Gastroesophageal sphincter (tissue), 4 donors: ENCODE measurements around the gene RBM4B. TPM values are rescaled to one million over a fixed set of nuclear protein-coding genes. Genes with fewer than 3 reads are reported as not detected.

Source experiments
- ATAC-seq: fragments of 150-250 bp; one replicate; pipeline ENCODE4 v1.9.1; 2016; ENCODE audit warnings: mild to moderate bottlenecking, moderate library complexity
- H3K27ac ChIP-seq, 4 donors: fragments of 200-600 bp; sonication (generic) in 3 of 4; 1 replicate in 3 of 4; 2 replicates in 1 of 4; pipeline ENCODE4 v1.5.1; 2016 to 2019
- H3K27me3 ChIP-seq: fragments of 200-600 bp; sonication (generic); one replicate; pipeline ENCODE4 v1.5.1; 2019
- H3K36me3 ChIP-seq, 2 donors: fragments of 200-600 bp; sonication (generic); one replicate each; pipeline ENCODE4 v1.5.1; 2019; ENCODE audit warnings: control low read depth in 1 of 2
- H3K4me1 ChIP-seq, 3 donors: fragments of 200-600 bp; sonication (generic); 1 replicate in 2 of 3; 2 replicates in 1 of 3; pipeline ENCODE4 v1.5.1; 2016 to 2019; ENCODE audit warnings: control low read depth in 2 of 3
- H3K4me3 ChIP-seq, 2 donors: fragments of 200-600 bp; sonication (generic); one replicate each; pipeline ENCODE4 v1.5.1; 2019; ENCODE audit warnings: mild to moderate bottlenecking in 1 of 2, moderate library complexity in 1 of 2
- H3K9me3 ChIP-seq, 3 donors: fragments of 200-600 bp; sonication (generic); one replicate each; pipeline ENCODE4 v1.5.1; 2017 to 2019; ENCODE audit warnings: control low read depth in 2 of 3
- EP300 ChIP-seq: sonication (generic); formaldehyde crosslinking; IDR thresholded peaks from one replicate; pipeline ENCODE4 v1.6.1; 2017; ENCODE audit warnings: antibody characterized with exemption, mild to moderate bottlenecking
- POLR2A ChIP-seq, 2 donors: fragments of 450-650 bp; IDR thresholded peaks; one replicate each; pipeline ENCODE4 v1.6.1; 2017; ENCODE audit warnings: antibody characterized with exemption in 2 of 2, mild to moderate bottlenecking in 2 of 2, moderate library complexity in 1 of 2
- POLR2AphosphoS5 ChIP-seq: sonication (generic); formaldehyde crosslinking; IDR thresholded peaks from one replicate; pipeline ENCODE4 v1.6.1; 2017; ENCODE audit warnings: antibody characterized with exemption
- WGBS, 2 donors: methylation state at CpG; one replicate each; pipeline ENCODE4 v1.1.5; 2018; ENCODE audit warnings: low coverage in 1 of 2; 5-methylcytosine and 5-hydroxymethylcytosine counted together
- total RNA-seq, 4 donors: library from RNA; depleted of rRNA; stranded (reverse); fragments of >200 nt; gene quantifications; one replicate each; pipeline ENCODE4 v1.1.0, GENCODE V29; 2016
- TF ChIP-seq, protein P1 (sequence below), 4 experiments: fragments of 200-600 bp in 2 of 4; fragments of 450-650 bp in 2 of 4; sonication (generic) in 1 of 4; IDR thresholded peaks; one replicate each; pipeline ENCODE4 v1.5.1; 2017 to 2019; ENCODE audit warnings: antibody characterized with exemption in 4 of 4, mild to moderate bottlenecking in 2 of 4, moderate library complexity in 2 of 4

Gene RBM4B
- total RNA-seq, 4 donors from 2014 or later, result 10.7 to 28.2 (median 12.3) TPM

DNA sequence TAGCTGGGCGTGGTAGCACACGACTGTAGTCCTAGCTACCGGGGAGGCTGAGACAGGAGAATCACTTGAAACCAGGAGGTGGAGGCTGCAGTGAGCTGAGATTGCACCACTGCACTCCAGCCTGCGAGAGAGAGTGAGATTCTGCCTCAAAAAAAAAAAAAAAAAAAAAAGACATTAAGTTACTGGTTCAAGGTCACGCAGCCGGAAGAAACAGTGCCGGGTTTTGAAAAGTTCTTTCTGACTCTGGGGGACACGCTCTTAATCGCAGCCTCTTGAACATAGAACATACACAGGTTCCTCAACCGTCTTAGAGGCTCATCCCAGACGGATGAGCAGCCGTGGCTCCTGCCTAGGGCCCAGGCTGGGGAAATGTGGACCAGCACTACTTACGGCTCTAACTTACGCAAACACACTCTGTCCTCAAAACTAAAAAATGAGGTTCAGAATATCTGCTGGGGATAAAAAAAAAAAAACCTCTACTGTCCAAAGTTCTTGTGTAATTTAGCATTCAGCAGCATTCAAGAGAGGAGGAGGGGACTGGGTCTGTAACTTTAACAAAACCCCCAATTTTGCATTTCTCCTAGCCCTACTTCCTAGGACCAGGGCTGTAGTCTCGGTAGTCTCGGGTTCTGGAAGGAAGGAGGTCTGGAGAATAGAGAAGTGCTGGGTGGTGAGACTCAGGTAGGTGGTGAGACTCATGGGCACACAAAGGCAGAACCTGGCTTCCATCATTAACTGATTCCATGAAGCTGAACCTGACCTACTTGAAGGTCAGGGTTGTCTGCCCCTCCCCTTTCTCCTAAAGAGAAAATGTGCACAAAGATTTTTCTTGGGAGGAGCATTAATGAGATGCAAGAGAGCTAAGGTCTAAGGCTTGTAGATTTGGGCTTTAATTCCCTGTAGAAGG, 45.3 kb upstream of the RBM4B start:
- H3K9me3 ChIP-seq, result no peaks in the 10 kb centered on the region
- ATAC-seq, result no peak
- TF ChIP-seq, protein P1, sequence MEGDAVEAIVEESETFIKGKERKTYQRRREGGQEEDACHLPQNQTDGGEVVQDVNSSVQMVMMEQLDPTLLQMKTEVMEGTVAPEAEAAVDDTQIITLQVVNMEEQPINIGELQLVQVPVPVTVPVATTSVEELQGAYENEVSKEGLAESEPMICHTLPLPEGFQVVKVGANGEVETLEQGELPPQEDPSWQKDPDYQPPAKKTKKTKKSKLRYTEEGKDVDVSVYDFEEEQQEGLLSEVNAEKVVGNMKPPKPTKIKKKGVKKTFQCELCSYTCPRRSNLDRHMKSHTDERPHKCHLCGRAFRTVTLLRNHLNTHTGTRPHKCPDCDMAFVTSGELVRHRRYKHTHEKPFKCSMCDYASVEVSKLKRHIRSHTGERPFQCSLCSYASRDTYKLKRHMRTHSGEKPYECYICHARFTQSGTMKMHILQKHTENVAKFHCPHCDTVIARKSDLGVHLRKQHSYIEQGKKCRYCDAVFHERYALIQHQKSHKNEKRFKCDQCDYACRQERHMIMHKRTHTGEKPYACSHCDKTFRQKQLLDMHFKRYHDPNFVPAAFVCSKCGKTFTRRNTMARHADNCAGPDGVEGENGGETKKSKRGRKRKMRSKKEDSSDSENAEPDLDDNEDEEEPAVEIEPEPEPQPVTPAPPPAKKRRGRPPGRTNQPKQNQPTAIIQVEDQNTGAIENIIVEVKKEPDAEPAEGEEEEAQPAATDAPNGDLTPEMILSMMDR (IDR thresholded peaks at IDR 0.05), result no peak
- TF ChIP-seq POLR2AphosphoS5 (no peak), POLR2A (IDR thresholded peaks at IDR 0.05) (no peak), EP300 (no peak)

DNA sequence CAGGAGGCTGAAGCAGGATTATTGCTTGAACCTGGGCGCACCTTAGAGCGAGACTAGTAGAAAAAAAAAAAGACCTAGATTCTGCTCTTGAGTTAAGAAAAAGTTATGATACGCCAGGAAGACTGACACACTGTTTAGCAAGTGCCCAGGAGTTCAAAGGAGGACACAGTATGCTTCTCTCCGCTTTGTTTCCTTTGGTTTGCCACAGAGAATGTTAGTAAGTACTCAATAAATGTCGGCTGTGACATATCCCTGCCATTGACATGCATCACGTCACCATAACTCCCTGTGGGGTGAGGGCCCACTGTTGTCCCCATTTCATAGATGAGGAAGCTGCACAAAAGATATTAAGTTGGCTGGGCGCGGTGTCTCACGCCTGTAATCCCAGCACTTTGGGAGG, 44.3 kb upstream of the RBM4B start:
- H3K9me3 ChIP-seq, result no peaks in the 10 kb centered on the region
- peaks cover 31% of the 10 kb centered on the region for H3K27me3 ChIP-seq
- H3K27ac ChIP-seq, result no peak overlapping the region
- ATAC-seq, result no peak
- H3K4me1 ChIP-seq, result peaks cover 0 to 2% (median 0%) of the 10 kb centered on the region in 3 donors
- H3K4me3 ChIP-seq, result no peak overlapping the region
- H3K36me3 ChIP-seq, result no peaks in the 10 kb centered on the region
- WGBS, 2 donors, result 91 to 95% methylated on average over 3 to 8 of the region's 9 CpGs
- TF ChIP-seq, protein P1 (IDR thresholded peaks at IDR 0.05), result no peak
- no peak for TF ChIP-seq POLR2A (IDR thresholded peaks at IDR 0.05)
- TF ChIP-seq POLR2AphosphoS5, result no peak
- no peak for TF ChIP-seq EP300

More for the DNA sequence above, 45.3 kb upstream of the RBM4B start:
- 80 to 95% methylated on average over 1 to 15 of the region's 16 CpGs for WGBS, 2 donors
- peaks cover 0 to 12% (median 3%) of the 10 kb centered on the region in 3 donors for H3K4me1 ChIP-seq
- H3K27ac ChIP-seq, result no peak overlapping the region
- H3K27me3 ChIP-seq, result peaks cover 38% of the 10 kb centered on the region
- no peak overlapping the region for H3K4me3 ChIP-seq
- H3K36me3 ChIP-seq, result no peaks in the 10 kb centered on the region

DNA sequence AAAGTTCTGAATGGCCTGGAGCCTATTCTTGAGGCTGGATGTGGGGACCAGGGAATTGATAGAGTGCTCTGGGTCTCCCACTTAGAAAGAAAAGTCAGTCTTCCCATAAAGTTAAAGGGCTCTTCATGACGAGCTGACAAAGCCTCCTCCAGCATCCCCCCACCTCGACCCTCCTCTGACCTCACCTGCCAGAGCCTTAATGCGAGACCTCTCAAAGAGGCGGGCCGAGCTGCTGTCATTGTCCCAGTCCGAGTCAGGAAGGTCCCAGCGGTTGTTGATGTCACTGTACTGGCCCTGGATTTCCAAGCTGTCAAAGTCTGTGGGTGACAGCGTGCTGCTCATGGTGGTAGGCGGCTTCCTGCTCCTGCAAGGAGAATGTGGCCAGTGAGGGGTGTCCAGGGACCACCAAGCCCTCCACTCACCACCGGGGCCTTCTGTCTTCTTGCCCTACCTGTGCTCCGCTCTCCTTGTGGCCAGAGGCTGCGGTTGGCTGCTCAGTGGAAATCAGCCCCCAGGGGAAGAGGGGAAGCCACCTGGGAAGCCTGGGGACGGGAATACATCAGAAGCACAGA, 43.3 kb upstream of the RBM4B start:
- no peak overlapping the region for H3K4me3 ChIP-seq
- ATAC-seq, result no peak
- H3K4me1 ChIP-seq, result no peaks in the 10 kb centered on the region
- TF ChIP-seq, protein P1 (IDR thresholded peaks at IDR 0.05), result no peak
- no peak for TF ChIP-seq POLR2AphosphoS5
- no peak for TF ChIP-seq POLR2A (IDR thresholded peaks at IDR 0.05)
- no peak for TF ChIP-seq EP300
- H3K36me3 ChIP-seq, result no peaks in the 10 kb centered on the region
- peaks cover 28% of the 10 kb centered on the region for H3K27me3 ChIP-seq
- WGBS, 2 donors, result 82% methylated on average over 5 of the region's 13 CpGs; no CpG with 5 or more reads in 1 of the 2 donors
- no peaks in the 10 kb centered on the region for H3K9me3 ChIP-seq
- H3K27ac ChIP-seq, result no peak overlapping the region

DNA sequence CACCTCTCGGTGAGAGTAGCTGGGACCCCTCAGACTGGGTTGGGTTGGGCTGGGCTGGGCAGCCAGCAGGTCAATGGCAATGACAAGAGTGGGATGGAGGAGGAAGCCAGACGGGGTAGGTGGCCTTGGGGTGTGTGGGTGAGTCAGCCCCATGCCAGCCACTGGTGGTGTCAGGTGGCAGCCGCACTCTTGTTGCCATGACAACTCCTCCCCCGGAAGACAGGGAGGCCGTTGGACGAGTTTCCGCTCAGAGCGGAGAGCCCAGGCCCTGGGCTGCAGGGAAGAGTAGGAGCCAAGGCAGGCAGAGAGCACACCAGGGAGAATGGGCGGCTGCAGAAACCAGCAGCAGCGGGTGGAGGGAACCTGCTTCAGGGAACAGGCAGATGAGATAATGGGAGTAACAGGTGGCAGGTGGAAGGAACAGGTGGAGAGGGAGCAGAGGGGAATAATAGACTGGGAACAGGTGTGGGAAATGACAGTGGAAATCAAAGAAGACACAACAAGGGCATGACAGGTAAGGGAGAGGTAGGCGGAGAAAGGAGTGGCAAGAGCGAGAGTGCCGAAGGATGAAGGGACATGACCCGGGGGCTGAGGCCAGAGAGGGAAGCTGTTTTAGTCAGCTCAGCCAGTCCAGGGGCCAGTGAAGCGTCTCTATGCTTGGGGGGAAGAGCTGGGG, 42.7 kb upstream of the RBM4B start:
- no peak overlapping the region for H3K4me3 ChIP-seq
- TF ChIP-seq POLR2A (IDR thresholded peaks at IDR 0.05), result no peak
- TF ChIP-seq POLR2AphosphoS5, result no peak
- TF ChIP-seq, protein P1 (IDR thresholded peaks at IDR 0.05), result no peak
- no peak for TF ChIP-seq EP300
- 71 to 73% methylated on average over 4 to 11 of the region's 15 CpGs for WGBS, 2 donors
- ATAC-seq, result no peak
- no peak overlapping the region for H3K27ac ChIP-seq
- no peaks in the 10 kb centered on the region for H3K36me3 ChIP-seq
- peaks cover 22% of the 10 kb centered on the region for H3K27me3 ChIP-seq
- no peaks in the 10 kb centered on the region for H3K9me3 ChIP-seq
- no peaks in the 10 kb centered on the region for H3K4me1 ChIP-seq
